GM18861 (cell line): ENCODE results near the gene IFT25.
"Not testable (repeated sequence)": the region's sequence is repeated elsewhere in the genome, so short reads cannot be mapped to it uniquely, and the experiment has no call there.

Experiments used
- ATAC-seq: cut with Tn5 transposase; IDR thresholded peaks from one replicate; pipeline ENCODE4 v1.9.1; 2021; ENCODE audit not compliant: unreplicated experiment

Gene IFT25

GRCh38 chr1:53890522-53890941, 55.0 kb downstream of the IFT25 start:
- ATAC-seq = no peak

- ATAC-seq = peak; percentile 81
Measured at GRCh38 chr1:53889304-53890298, 55.9 kb downstream of the IFT25 start, which contains the start of gene YIPF1. TSS of gene YIPF1 (minus strand) at chr1:53889797. CDS start at chr1:53888937, 860 bp downstream.

GRCh38 chr1:53888681-53889080, 56.8 kb downstream of the IFT25 start:
- no peak for ATAC-seq

GRCh38 chr1:53883600-53883999, 61.9 kb downstream of the IFT25 start:
- ATAC-seq = not testable (repeated sequence)

- not testable (repeated sequence) for ATAC-seq
Measured at GRCh38 chr1:53881853-53882252, 63.6 kb downstream of the IFT25 start.

GRCh38 chr1:53878492-53879105, 66.9 kb downstream of the IFT25 start:
- ATAC-seq = no peak

- not testable (repeated sequence) for ATAC-seq
Measured at GRCh38 chr1:53875150-53875549, 70.3 kb downstream of the IFT25 start.

- ATAC-seq = no peak
Measured at GRCh38 chr1:53871773-53872484, 73.6 kb downstream of the IFT25 start.
